Jurkat, Clone E6-1 (cell line): ENCODE measurements around the gene CKS1B.

Source experiments
- DNase-seq: peaks from one replicate; pipeline ENCODE4 v3.0.0-alpha.2; 2011; ENCODE audit warnings: low read depth, low spot score
- H3K4me3 ChIP-seq: 2 replicates; pipeline ENCODE4 v1.5.1; 2011; ENCODE audit warnings: mild to moderate bottlenecking, low read length, control low read depth, moderate library complexity

The CKS1B gene

GRCh38 chr1:154998818-154999570 is 24.5 kb downstream of the CKS1B start:
- H3K4me3 ChIP-seq, result peak overlapping the region; percentile 22
- peak; percentile 88 for DNase-seq

- DNase-seq, result no peak
Measured at GRCh38 chr1:154999571-155000410, 25.3 kb downstream of the CKS1B start.

GRCh38 chr1:155000411-155000725 is 25.9 kb downstream of the CKS1B start:
- DNase-seq, result no peak
- H3K4me3 ChIP-seq, result peak overlapping the region; percentile 47

More at GRCh38 chr1:154999571-155000410, 25.3 kb downstream of the CKS1B start:
- H3K4me3 ChIP-seq, result peak overlapping the region; percentile 47

GRCh38 chr1:155000726-155001424 is 26.4 kb downstream of the CKS1B start:
- H3K4me3 ChIP-seq, result peak overlapping the region; percentile 47
- no peak for DNase-seq

- no peak for DNase-seq
- H3K4me3 ChIP-seq, result peak overlapping the region; percentile 47
Measured at GRCh38 chr1:155001425-155001674, 26.9 kb downstream of the CKS1B start.

- peak; percentile 87 for DNase-seq
- peak overlapping the region; percentile 47 for H3K4me3 ChIP-seq
Measured at GRCh38 chr1:155001675-155002463, 27.4 kb downstream of the CKS1B start.

GRCh38 chr1:155002464-155003226 is 28.2 kb downstream of the CKS1B start, which contains the start of gene ZBTB7B:
TSS of gene ZBTB7B (plus strand) at chr1:155002802. CDS start at chr1:155014661, 11,859 bp downstream.
- H3K4me3 ChIP-seq, result peak within 1 kb of the TSS; percentile 47
- no peak for DNase-seq

- DNase-seq, result no peak
- no peak overlapping the region; the same call in 1 of the 2 replicates for H3K4me3 ChIP-seq
Measured at GRCh38 chr1:155003227-155003765, 28.8 kb downstream of the CKS1B start.

GRCh38 chr1:155003766-155004351 is 29.4 kb downstream of the CKS1B start:
- no peak for DNase-seq

GRCh38 chr1:155004352-155005075 is 30.0 kb downstream of the CKS1B start:
- DNase-seq, result no peak
- no peak overlapping the region for H3K4me3 ChIP-seq

More at GRCh38 chr1:155003766-155004351, 29.4 kb downstream of the CKS1B start:
- no peak overlapping the region for H3K4me3 ChIP-seq

- no peak overlapping the region for H3K4me3 ChIP-seq
- no peak for DNase-seq
Measured at GRCh38 chr1:155005076-155006011, 30.9 kb downstream of the CKS1B start.

- peak; percentile 54 for DNase-seq
- H3K4me3 ChIP-seq, result no peak overlapping the region
Measured at GRCh38 chr1:155006601-155007101, 32.2 kb downstream of the CKS1B start.

- DNase-seq, result no peak
- no peak overlapping the region for H3K4me3 ChIP-seq
Measured at GRCh38 chr1:155007251-155007828, 32.9 kb downstream of the CKS1B start.

- H3K4me3 ChIP-seq, result no peak overlapping the region
- DNase-seq, result no peak
Measured at GRCh38 chr1:155008015-155008941, 33.8 kb downstream of the CKS1B start.
